Lower lobe of right lung (tissue), 2 donors: Measurements from ENCODE around the gene NFE2L1. TPM values are rescaled to one million over a fixed set of nuclear protein-coding genes. Genes with fewer than 3 reads are reported as not detected.
"Not testable (repeated sequence)": the region's sequence is repeated elsewhere in the genome, so short reads cannot be mapped to it uniquely, and the experiment has no call there.

ENCODE experiments used
- ATAC-seq, 2 donors: fragments of 200-7000 bp; cut with Tn5 transposase; one replicate each; pipeline ENCODE4 v1.9.1; 2020 to 2022; ENCODE audit warnings: mild to moderate bottlenecking in 2 of 2, moderate library complexity in 2 of 2
- DNase-seq: peaks from one replicate; pipeline ENCODE4 v3.0.0-alpha.2; 2020
- H3K27ac ChIP-seq: fragments of 200-600 bp; one replicate; pipeline ENCODE4 v1.8.0; 2022
- H3K27me3 ChIP-seq: fragments of 200-600 bp; one replicate; pipeline ENCODE4 v1.8.0; 2022; ENCODE audit warnings: low read depth
- H3K36me3 ChIP-seq: fragments of 200-600 bp; one replicate; pipeline ENCODE4 v1.8.0; 2022; ENCODE audit warnings: mild to moderate bottlenecking
- H3K4me1 ChIP-seq: fragments of 200-600 bp; one replicate; pipeline ENCODE4 v1.8.0; 2022
- H3K4me3 ChIP-seq: fragments of 200-600 bp; one replicate; pipeline ENCODE4 v1.8.0; 2022; ENCODE audit warnings: mild to moderate bottlenecking
- H3K9me3 ChIP-seq: fragments of 200-600 bp; one replicate; pipeline ENCODE4 v1.8.0; 2022
- CTCF ChIP-seq: fragments of 200-600 bp; IDR thresholded peaks from one replicate; pipeline ENCODE4 v1.8.0; 2022; ENCODE audit warnings: antibody characterized with exemption, mild to moderate bottlenecking
- intact Hi-C: fragments of 100-400 bp; cut with DNase I; formaldehyde crosslinking; loops from one replicate; pipeline ENCODE4 v1.11.0; 2022
- total RNA-seq: library from RNA; stranded (reverse); fragmentation: NEBNext Ultra II Directional; extraction: Animal tissue kit (Norgen Biotek cat#: 25700); gene quantifications from one replicate; pipeline ENCODE4 v1.2.1, GENCODE V29; 2021
- donor health status: DM: no; HTN: yes; CAD: no; lungs with severe emphysema.

NFE2L1 gene
- total RNA-seq, 1 donor from 2014 or later = 162 TPM

- Histone ChIP-seq H3K9me3 (no peaks in the 10 kb centered on the region), H3K27me3 (no peaks in the 10 kb centered on the region), H3K36me3 (no peaks in the 10 kb centered on the region), H3K4me1 (peaks cover 28% of the 10 kb centered on the region), H3K27ac (no peak overlapping the region), H3K4me3 (no peak overlapping the region)
- no peak for TF ChIP-seq CTCF
- intact Hi-C loops = loop anchor here (5.0 kb wide), 1 partner anchor 44 kb away; no protein-coding TSS in a partner anchor
- DNase-seq (no peak), ATAC-seq (no peak)
These were observed 19.4 kb upstream of the NFE2L1 start for GRCh38 chr17:48028736-48029135.

- no peaks in the 10 kb centered on the region for H3K27me3 ChIP-seq
- TF ChIP-seq CTCF = no peak
- H3K9me3 ChIP-seq = no peaks in the 10 kb centered on the region
- H3K4me1 ChIP-seq = peaks cover 14% of the 10 kb centered on the region
- no peak overlapping the region for H3K27ac ChIP-seq
- DNase-seq (no peak), ATAC-seq (no peak)
- no peaks in the 10 kb centered on the region for H3K36me3 ChIP-seq
- H3K4me3 ChIP-seq = no peak overlapping the region
- intact Hi-C loops = no loop called here
These were observed 17.6 kb upstream of the NFE2L1 start for GRCh38 chr17:48030531-48030930.

GRCh38 chr17:48031966-48032365 lies 16.2 kb upstream of the NFE2L1 start:
- Histone ChIP-seq H3K9me3 (no peaks in the 10 kb centered on the region), H3K4me1 (peaks cover 6% of the 10 kb centered on the region), H3K27me3 (no peaks in the 10 kb centered on the region), H3K36me3 (no peaks in the 10 kb centered on the region), H3K27ac (no peak overlapping the region), H3K4me3 (no peak overlapping the region)
- no peak for TF ChIP-seq CTCF
- intact Hi-C loops = no loop called here
- ATAC-seq (no peak), DNase-seq (no peak)

GRCh38 chr17:48034734-48035133 lies 13.4 kb upstream of the NFE2L1 start:
- peaks cover 11% of the 10 kb centered on the region for H3K4me1 ChIP-seq
- ATAC-seq, H3K4me3 ChIP-seq, H3K36me3 ChIP-seq, H3K27ac ChIP-seq, H3K27me3 ChIP-seq, intact Hi-C loops, H3K9me3 ChIP-seq, DNase-seq: not testable (repeated sequence)

GRCh38 chr17:48036693-48037035 lies 11.5 kb upstream of the NFE2L1 start:
- TF ChIP-seq CTCF = no peak
- DNase-seq (no peak), ATAC-seq (peak in 1 of 2 donors; percentile 10)
- H3K36me3 ChIP-seq = no peaks in the 10 kb centered on the region
- no peaks in the 10 kb centered on the region for H3K9me3 ChIP-seq
- intact Hi-C loops = no loop called here
- H3K27ac ChIP-seq = peak overlapping the region; percentile 49
- H3K27me3 ChIP-seq = no peaks in the 10 kb centered on the region
- H3K4me1 ChIP-seq = peaks cover 11% of the 10 kb centered on the region
- peak overlapping the region; percentile 75 for H3K4me3 ChIP-seq

- peak; percentile 81 for DNase-seq
These were observed 10.9 kb upstream of the NFE2L1 start, which contains the start of gene COPZ2 for GRCh38 chr17:48037036-48037837. TSS of gene COPZ2 (minus strand) at chr17:48037797. CDS start at chr17:48037777, 20 bp downstream.

More at GRCh38 chr17:48037036-48037837, 10.9 kb upstream of the NFE2L1 start, which contains the start of gene COPZ2:
- TF ChIP-seq CTCF = peak; percentile 64
- intact Hi-C loops = no loop called here
- Histone ChIP-seq H3K27me3 (no peaks in the 10 kb centered on the region), H3K9me3 (no peaks in the 10 kb centered on the region), H3K4me1 (peaks cover 11% of the 10 kb centered on the region), H3K4me3 (peak within 1 kb of the TSS; percentile 75), H3K27ac (peak within 1 kb of the TSS; percentile 49), H3K36me3 (no peaks in the 10 kb centered on the region)
- ATAC-seq = peak; percentile 90
